RCC 7860 (cell line): ENCODE results near the gene MPRIP.
"Not testable (repeated sequence)": the region's sequence is repeated elsewhere in the genome, so short reads cannot be mapped to it uniquely, and the experiment has no call there.

Experiments
- DNase-seq: peaks from one replicate; pipeline ENCODE4 v3.0.0-alpha.2; 2015; ENCODE audit warnings: low spot score
- FAIRE-seq: peaks from 2 replicates; lab custom pipeline; 2012; peaks lifted over from hg19 to GRCh38; lab: Jason Lieb, UNC

MPRIP gene

GRCh38 chr17:17011043-17011907 lies 31.0 kb upstream of the MPRIP start:
- DNase-seq = peak; percentile 83

GRCh38 chr17:17013828-17014747 lies 28.2 kb upstream of the MPRIP start:
- not testable (repeated sequence) for DNase-seq, FAIRE-seq

More at GRCh38 chr17:17011043-17011907, 31.0 kb upstream of the MPRIP start:
- FAIRE-seq = not testable (repeated sequence)

- FAIRE-seq (peak; percentile 71), DNase-seq (peak; percentile 79)
These were observed 27.5 kb upstream of the MPRIP start for GRCh38 chr17:17014748-17015124.

- DNase-seq (no peak), FAIRE-seq (no peak)
These were observed 27.0 kb upstream of the MPRIP start for GRCh38 chr17:17015230-17015629.

- not testable (repeated sequence) for FAIRE-seq, DNase-seq
These were observed 25.8 kb upstream of the MPRIP start for GRCh38 chr17:17016199-17017197.

- FAIRE-seq (no peak), DNase-seq (no peak)
These were observed 24.8 kb upstream of the MPRIP start for GRCh38 chr17:17017343-17018014.

GRCh38 chr17:17018021-17018441 lies 24.2 kb upstream of the MPRIP start:
- DNase-seq = no peak
- FAIRE-seq = no peak

- no peak for DNase-seq
These were observed 23.4 kb upstream of the MPRIP start for GRCh38 chr17:17018612-17019429.

GRCh38 chr17:17019430-17019762 lies 22.9 kb upstream of the MPRIP start:
- no peak for FAIRE-seq

More at GRCh38 chr17:17018612-17019429, 23.4 kb upstream of the MPRIP start:
- no peak for FAIRE-seq

GRCh38 chr17:17019891-17020456 lies 22.3 kb upstream of the MPRIP start:
- DNase-seq = no peak
- FAIRE-seq = no peak

More at GRCh38 chr17:17019430-17019762, 22.9 kb upstream of the MPRIP start:
- no peak for DNase-seq

- FAIRE-seq = no peak
- DNase-seq = no peak
These were observed 21.4 kb upstream of the MPRIP start for GRCh38 chr17:17020821-17021193.

- FAIRE-seq = peak; percentile 25
- peak; percentile 73 for DNase-seq
These were observed 20.9 kb upstream of the MPRIP start for GRCh38 chr17:17021194-17021863.

- DNase-seq = no peak
- FAIRE-seq = no peak
These were observed 20.2 kb upstream of the MPRIP start for GRCh38 chr17:17022011-17022410.

GRCh38 chr17:17022456-17022855 lies 19.8 kb upstream of the MPRIP start:
- FAIRE-seq (no peak), DNase-seq (no peak)

GRCh38 chr17:17024778-17025300 lies 17.4 kb upstream of the MPRIP start:
- DNase-seq = no peak
- no peak for FAIRE-seq

- DNase-seq (no peak), FAIRE-seq (no peak)
These were observed 16.6 kb upstream of the MPRIP start for GRCh38 chr17:17025621-17026020.

GRCh38 chr17:17026163-17026562 lies 16.1 kb upstream of the MPRIP start:
- FAIRE-seq = no peak
- no peak for DNase-seq
